ENCODE results near the gene TMED9.
A peak's percentile ranks its signal among the peaks of the same experiment; 100 is the strongest.

The TMED9 gene

DNA sequence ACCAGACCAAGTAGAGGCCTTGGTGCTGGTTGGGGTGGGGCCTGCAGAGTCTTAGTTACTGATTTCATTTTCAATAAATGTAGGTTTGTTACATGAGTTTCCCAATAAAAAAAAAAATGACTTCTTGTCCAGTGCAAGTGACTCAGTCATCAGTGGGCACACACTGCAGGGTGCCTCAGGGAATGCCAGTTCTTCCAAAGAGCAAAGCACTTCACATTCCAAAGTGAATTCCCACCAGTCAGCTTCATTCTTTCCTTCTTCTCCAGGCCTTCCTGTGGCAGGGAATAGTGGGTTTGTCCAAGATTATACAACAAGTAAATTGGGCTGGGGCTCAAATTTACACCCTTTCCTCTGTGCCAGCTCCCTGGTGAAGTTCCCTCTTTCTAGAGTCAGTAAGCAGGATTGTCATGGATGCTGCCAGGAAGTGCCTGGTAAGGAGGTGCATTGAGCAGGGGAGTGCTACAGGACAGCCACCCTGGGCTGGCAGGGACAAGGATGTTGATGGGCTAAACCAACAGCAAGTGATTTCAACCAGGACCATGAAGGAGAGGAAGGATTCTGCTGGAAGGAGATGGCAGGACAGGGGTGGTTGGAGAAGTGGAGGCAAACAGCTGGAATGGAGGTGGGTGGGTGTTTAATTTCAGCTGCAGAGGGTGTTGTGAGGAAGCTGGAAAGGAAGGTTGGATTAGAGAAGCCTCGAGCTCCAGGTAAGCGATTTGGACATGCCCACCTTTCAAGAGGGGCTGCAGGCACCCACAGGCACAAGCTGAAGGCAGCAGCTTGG lies 4.2 kb downstream of the TMED9 start:
- Mint-ChIP-seq H3K36me3 (ENCODE audit: low read depth) (peaks cover 39% of the 10 kb centered on the region), H3K27me3 (ENCODE audit: low read depth, poor library complexity) (peaks cover 8% of the 10 kb centered on the region), H3K4me3 (no peak overlapping the region), H3K27ac (no peak overlapping the region), H3K4me1 (peaks cover 30% of the 10 kb centered on the region), H3K9me3 (no peaks in the 10 kb centered on the region)
- DNase-seq: no peak
- TF ChIP-seq CTCF (IDR thresholded peaks at IDR 0.05): no peak

DNA sequence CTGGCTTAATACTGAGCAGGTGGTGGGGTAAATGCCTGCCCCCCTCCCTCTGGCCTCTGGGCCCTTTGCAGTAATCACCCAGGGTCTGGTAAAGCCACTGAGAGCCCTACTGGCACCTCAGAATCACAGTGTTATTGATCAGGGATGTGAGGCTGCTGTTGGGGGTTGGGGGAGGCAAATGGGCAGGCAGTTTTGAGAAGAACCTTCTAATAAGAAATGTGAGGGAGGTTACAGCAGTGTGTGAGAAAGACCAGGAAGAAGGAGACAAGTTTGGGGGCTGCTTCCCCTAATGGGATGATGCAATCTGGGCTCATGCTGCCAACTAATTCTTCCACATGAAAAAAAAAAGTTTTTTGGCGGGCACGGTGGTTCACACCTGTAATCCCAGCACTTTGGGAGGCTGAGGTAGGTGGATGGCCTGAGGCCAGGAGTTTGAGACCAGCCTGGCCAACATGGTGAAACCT lies 4.8 kb downstream of the TMED9 start:
- Mint-ChIP-seq H3K27me3 (ENCODE audit: low read depth, poor library complexity) (peaks cover 7% of the 10 kb centered on the region), H3K36me3 (ENCODE audit: low read depth) (peaks cover 39% of the 10 kb centered on the region), H3K27ac (no peak overlapping the region), H3K4me3 (no peak overlapping the region), H3K9me3 (no peaks in the 10 kb centered on the region), H3K4me1 (peaks cover 32% of the 10 kb centered on the region)
- no peak for DNase-seq
- TF ChIP-seq CTCF (IDR thresholded peaks at IDR 0.05): no peak

GRCh38 chr5:177598477-177598876 lies 6.5 kb downstream of the TMED9 start:
- H3K27ac Mint-ChIP-seq: no peak overlapping the region
- H3K4me3 Mint-ChIP-seq: peak overlapping the region; percentile 76
- no peak for DNase-seq
- peaks cover 7% of the 10 kb centered on the region for H3K27me3 Mint-ChIP-seq (ENCODE audit: low read depth, poor library complexity)
- H3K36me3 Mint-ChIP-seq (ENCODE audit: low read depth): peaks cover 37% of the 10 kb centered on the region
- peaks cover 18% of the 10 kb centered on the region for H3K4me1 Mint-ChIP-seq
- TF ChIP-seq CTCF (IDR thresholded peaks at IDR 0.05): no peak
- H3K9me3 Mint-ChIP-seq: no peaks in the 10 kb centered on the region

- Mint-ChIP-seq H3K27ac (peak within 1 kb of the TSS; percentile 13), H3K36me3 (ENCODE audit: low read depth) (peaks cover 23% of the 10 kb centered on the region), H3K27me3 (ENCODE audit: low read depth, poor library complexity) (peaks cover 7% of the 10 kb centered on the region), H3K4me3 (peak within 1 kb of the TSS; percentile 95), H3K4me1 (peaks cover 15% of the 10 kb centered on the region), H3K9me3 (no peaks in the 10 kb centered on the region)
- no peak for TF ChIP-seq CTCF (IDR thresholded peaks at IDR 0.05)
- peak; percentile 92 for DNase-seq
Measured at GRCh38 chr5:177599731-177600507, 7.9 kb downstream of the TMED9 start, which contains the start of gene B4GALT7. TSS of gene B4GALT7 (plus strand) at chr5:177600132. CDS start at chr5:177600211, 79 bp downstream.

DNA sequence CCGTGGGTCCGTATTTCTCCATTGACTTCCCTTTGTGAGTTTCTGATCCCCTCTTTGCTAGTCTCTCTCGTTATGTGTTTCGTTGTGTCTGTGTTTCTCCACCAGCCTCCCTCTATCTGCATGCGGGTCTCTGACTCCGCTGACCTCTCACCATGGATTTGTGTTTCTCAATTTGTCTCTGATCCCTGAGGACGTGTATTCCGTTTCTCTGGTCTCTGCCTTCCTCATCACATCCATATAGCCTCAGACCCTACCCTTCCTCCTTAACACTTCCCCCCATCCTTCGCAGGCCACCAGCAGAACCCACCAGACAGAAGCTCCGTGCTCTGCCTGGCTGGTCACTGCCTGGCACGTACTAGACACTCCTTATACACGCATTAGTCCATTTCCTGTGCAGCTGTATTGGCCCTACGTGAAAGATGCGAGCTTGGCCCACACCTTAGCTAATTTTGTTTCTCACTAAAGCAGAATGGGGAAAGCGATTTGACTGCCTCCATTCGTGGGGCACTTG lies 8.6 kb downstream of the TMED9 start:
- Mint-ChIP-seq H3K4me1 (peaks cover 15% of the 10 kb centered on the region), H3K4me3 (peak overlapping the region; percentile 95), H3K36me3 (ENCODE audit: low read depth) (peaks cover 20% of the 10 kb centered on the region), H3K27me3 (ENCODE audit: low read depth, poor library complexity) (peaks cover 7% of the 10 kb centered on the region), H3K9me3 (no peaks in the 10 kb centered on the region), H3K27ac (peak overlapping the region; percentile 13)
- TF ChIP-seq CTCF (IDR thresholded peaks at IDR 0.05): no peak
- no peak for DNase-seq

Measured in nephron progenitor cell (in vitro differentiated cells).